Liver (tissue), 3 donors: ENCODE data around the gene BACH2.

Experiments used
- CTCF ChIP-seq: fragments of 150-350 bp; IDR thresholded peaks from 2 replicates; pipeline ENCODE4 v1.5.1; 2017; ENCODE audit warnings: improper control_type of control experiment, low read depth, low read length; ENCODE audit not compliant: missing input control
- RAD21 ChIP-seq, 2 donors: IDR thresholded peaks; 2 replicates each; pipeline ENCODE4 v1.6.1; 2016; ENCODE audit warnings: antibody characterized with exemption in 2 of 2, mild to moderate bottlenecking in 2 of 2
- SP1 ChIP-seq: IDR thresholded peaks from 2 replicates; pipeline ENCODE4 v1.6.1; 2018; ENCODE audit warnings: antibody characterized with exemption, mild to moderate bottlenecking
- donor health status: healthy.
- donor health status: healthy.

GRCh38 chr6:90065173-90065572 is 231.5 kb downstream of the BACH2 start:
- TF ChIP-seq RAD21 (IDR thresholded peaks at IDR 0.05) (no peak), CTCF (no peak), SP1 (no peak)
